Activated CD8-positive, alpha-beta T cell treated with anti-CD3 and anti-CD28 coated beads for 36 hours (primary cell): ENCODE results near the gene GTF2H2C_2.
A peak's percentile ranks its signal among the peaks of the same experiment; 100 is the strongest.
"Not testable (repeated sequence)": the region's sequence is repeated elsewhere in the genome, so short reads cannot be mapped to it uniquely, and the experiment has no call there.

Source experiments
- ATAC-seq: fragments of 200-7000 bp; cut with Tn5 transposase; one replicate; pipeline ENCODE4 v1.10.0; 2021; ENCODE audit warnings: mild to moderate bottlenecking, moderate library complexity
- CTCF ChIA-PET: fragments of 350-600 bp; sonication (Branson Sonifier 250); formaldehyde crosslinking; loops from one replicate; lab custom pipeline; 2021; ENCODE audit warnings: antibody characterized with exemption; lab: Charles Lee
- POLR2A ChIA-PET: fragments of 350-600 bp; sonication (Branson Sonifier 250); formaldehyde crosslinking; loops from one replicate; lab custom pipeline; 2021; ENCODE audit warnings: antibody characterized with exemption; lab: Charles Lee
- DNase-seq: peaks from one replicate; pipeline ENCODE4 v3.0.0-alpha.2; 2020
- H3K27ac Mint-ChIP-seq: one replicate; pipeline ENCODE4 v1.8.0; 2021; ENCODE audit warnings: mild to moderate bottlenecking, mixed read lengths
- H3K27me3 Mint-ChIP-seq: one replicate; pipeline ENCODE4 v1.8.0; 2021; ENCODE audit warnings: mixed read lengths
- H3K36me3 Mint-ChIP-seq: one replicate; pipeline ENCODE4 v1.8.0; 2021; ENCODE audit warnings: low read depth, mixed read lengths
- H3K4me1 Mint-ChIP-seq: one replicate; pipeline ENCODE4 v1.8.0; 2021; ENCODE audit warnings: low read depth, mixed read lengths
- H3K4me3 Mint-ChIP-seq: one replicate; pipeline ENCODE4 v1.8.0; 2021; ENCODE audit warnings: mild to moderate bottlenecking, moderate library complexity, mixed read lengths
- H3K9me3 Mint-ChIP-seq: one replicate; pipeline ENCODE4 v1.8.0; 2021; ENCODE audit warnings: mixed read lengths
- intact Hi-C: fragments of 100-400 bp; cut with micrococcal nuclease; formaldehyde crosslinking; loops from one replicate; pipeline ENCODE4 v1.10.0; 2022

GTF2H2C_2 gene

GRCh38 chr5:70415117-70415516 lies at the start of gene GTF2H2C_2:
TSS of gene GTF2H2C_2 (plus strand) at chr5:70415368.
- H3K4me3 Mint-ChIP-seq, H3K27ac Mint-ChIP-seq, H3K9me3 Mint-ChIP-seq, H3K4me1 Mint-ChIP-seq, CTCF ChIA-PET, DNase-seq, intact Hi-C loops, H3K36me3 Mint-ChIP-seq, H3K27me3 Mint-ChIP-seq, POLR2A ChIA-PET: not testable (repeated sequence)
- ATAC-seq = peak; percentile 100

- H3K27ac Mint-ChIP-seq, DNase-seq, H3K27me3 Mint-ChIP-seq, POLR2A ChIA-PET, intact Hi-C loops, CTCF ChIA-PET, H3K4me1 Mint-ChIP-seq, H3K9me3 Mint-ChIP-seq, H3K36me3 Mint-ChIP-seq: not testable (repeated sequence)
- ATAC-seq = peak; percentile 79
- H3K4me3 Mint-ChIP-seq = peak overlapping the region; percentile 59
These were observed 14.0 kb upstream of the GTF2H2C_2 start for GRCh38 chr5:70400984-70401686.

GRCh38 chr5:70421322-70421721 lies 6.2 kb downstream of the GTF2H2C_2 start:
- CTCF ChIA-PET, H3K36me3 Mint-ChIP-seq, POLR2A ChIA-PET: not testable (repeated sequence)

GRCh38 chr5:70423215-70423614 lies 8.0 kb downstream of the GTF2H2C_2 start:
- H3K36me3 Mint-ChIP-seq, DNase-seq, H3K4me1 Mint-ChIP-seq, H3K4me3 Mint-ChIP-seq, POLR2A ChIA-PET, intact Hi-C loops, ATAC-seq, H3K27me3 Mint-ChIP-seq, CTCF ChIA-PET, H3K27ac Mint-ChIP-seq, H3K9me3 Mint-ChIP-seq: not testable (repeated sequence)

More at GRCh38 chr5:70421322-70421721, 6.2 kb downstream of the GTF2H2C_2 start:
- H3K9me3 Mint-ChIP-seq, intact Hi-C loops, H3K4me1 Mint-ChIP-seq, H3K27ac Mint-ChIP-seq, H3K4me3 Mint-ChIP-seq, ATAC-seq, DNase-seq, H3K27me3 Mint-ChIP-seq: not testable (repeated sequence)

- POLR2A ChIA-PET, H3K27ac Mint-ChIP-seq, CTCF ChIA-PET, ATAC-seq, H3K27me3 Mint-ChIP-seq, H3K4me1 Mint-ChIP-seq, H3K4me3 Mint-ChIP-seq, intact Hi-C loops, DNase-seq, H3K9me3 Mint-ChIP-seq, H3K36me3 Mint-ChIP-seq: not testable (repeated sequence)
These were observed 23.4 kb downstream of the GTF2H2C_2 start for GRCh38 chr5:70438518-70438917.

GRCh38 chr5:70449565-70449964 lies 34.4 kb downstream of the GTF2H2C_2 start:
- H3K4me3 Mint-ChIP-seq, H3K9me3 Mint-ChIP-seq, intact Hi-C loops, POLR2A ChIA-PET, DNase-seq, H3K36me3 Mint-ChIP-seq, H3K27me3 Mint-ChIP-seq, ATAC-seq, H3K4me1 Mint-ChIP-seq, H3K27ac Mint-ChIP-seq, CTCF ChIA-PET: not testable (repeated sequence)

GRCh38 chr5:70451249-70451984 lies 36.2 kb downstream of the GTF2H2C_2 start:
- ATAC-seq, H3K4me1 Mint-ChIP-seq, intact Hi-C loops, CTCF ChIA-PET, H3K27ac Mint-ChIP-seq, H3K36me3 Mint-ChIP-seq, DNase-seq, H3K9me3 Mint-ChIP-seq, POLR2A ChIA-PET, H3K4me3 Mint-ChIP-seq, H3K27me3 Mint-ChIP-seq: not testable (repeated sequence)

- H3K4me3 Mint-ChIP-seq, POLR2A ChIA-PET, ATAC-seq, H3K9me3 Mint-ChIP-seq, DNase-seq, H3K4me1 Mint-ChIP-seq, H3K27ac Mint-ChIP-seq, CTCF ChIA-PET, H3K36me3 Mint-ChIP-seq, intact Hi-C loops, H3K27me3 Mint-ChIP-seq: not testable (repeated sequence)
These were observed 41.9 kb downstream of the GTF2H2C_2 start for GRCh38 chr5:70457093-70457492.

GRCh38 chr5:70459188-70459587 lies 44.0 kb downstream of the GTF2H2C_2 start:
- H3K27ac Mint-ChIP-seq, CTCF ChIA-PET, POLR2A ChIA-PET, H3K27me3 Mint-ChIP-seq, H3K9me3 Mint-ChIP-seq, DNase-seq, intact Hi-C loops, H3K4me1 Mint-ChIP-seq, H3K36me3 Mint-ChIP-seq, ATAC-seq, H3K4me3 Mint-ChIP-seq: not testable (repeated sequence)

GRCh38 chr5:70461984-70462383 lies 46.8 kb downstream of the GTF2H2C_2 start:
- CTCF ChIA-PET, POLR2A ChIA-PET, DNase-seq, H3K27me3 Mint-ChIP-seq, ATAC-seq, H3K27ac Mint-ChIP-seq, H3K4me3 Mint-ChIP-seq, intact Hi-C loops, H3K4me1 Mint-ChIP-seq, H3K9me3 Mint-ChIP-seq, H3K36me3 Mint-ChIP-seq: not testable (repeated sequence)

GRCh38 chr5:70464019-70464637 lies 49.0 kb downstream of the GTF2H2C_2 start:
- intact Hi-C loops, H3K27ac Mint-ChIP-seq, ATAC-seq, DNase-seq, H3K4me3 Mint-ChIP-seq, H3K4me1 Mint-ChIP-seq, CTCF ChIA-PET, POLR2A ChIA-PET, H3K9me3 Mint-ChIP-seq, H3K36me3 Mint-ChIP-seq, H3K27me3 Mint-ChIP-seq: not testable (repeated sequence)
